IMR-90 (cell line): ENCODE data around the gene FOXP4. TPM values are rescaled to one million over a fixed set of nuclear protein-coding genes. Genes with fewer than 3 reads are reported as not detected.

Experiments used
- ATAC-seq: fragments of 200-7000 bp; cut with Tn5 transposase; 2 replicates; pipeline ENCODE4 v1.9.1; 2020; ENCODE audit warnings: low read depth, mild to moderate bottlenecking, moderate library complexity
- BruUV-seq: library from RNA; stranded (reverse); fragments of 400-500 nt; replicated peaks from 2 replicates; lab custom pipeline; 2021; lab: Mats Ljungman, UMichigan
- CTCF ChIA-PET: fragments of 300-600 bp; formaldehyde crosslinking; extraction: SDS; loops from one replicate; lab custom pipeline; 2021; ENCODE audit warnings: antibody characterized with exemption; lab: Yijun Ruan, JAX
- POLR2A ChIA-PET: fragments of 300-600 bp; sonication (Branson Sonifier 250); formaldehyde crosslinking; loops from one replicate; lab custom pipeline; 2022; ENCODE audit warnings: antibody characterized with exemption; ENCODE audit not compliant: unreplicated experiment; lab: Charles Lee
- DNase-seq: peaks from one replicate; pipeline ENCODE4 v3.0.0; 2013
- H2AFZ ChIP-seq: replicated peaks from 2 replicates; pipeline ENCODE3; 2013; ENCODE audit warnings: low read length, mild to moderate bottlenecking; ENCODE audit not compliant: poor library complexity
- H2AK5ac ChIP-seq: 2 replicates; pipeline ENCODE4 v1.6.1; 2013; ENCODE audit warnings: low read depth, low read length, inconsistent platforms
- H2AK9ac ChIP-seq: replicated peaks from 2 replicates; pipeline ENCODE3; 2013; ENCODE audit warnings: mild to moderate bottlenecking, low read depth, low read length, moderate library complexity; ENCODE audit not compliant: poor library complexity
- H2BK120ac ChIP-seq: 2 replicates; pipeline ENCODE4 v1.6.1; 2013; ENCODE audit warnings: low read depth, low read length, inconsistent platforms
- H2BK15ac ChIP-seq: 3 replicates; pipeline ENCODE4 v1.6.1; 2013; ENCODE audit warnings: low read depth, low read length, inconsistent platforms
- H2BK20ac ChIP-seq: 2 replicates; pipeline ENCODE4 v1.6.1; 2013; ENCODE audit warnings: low read depth, mild to moderate bottlenecking, inconsistent platforms, low read length, moderate library complexity
- H2BK5ac ChIP-seq: 2 replicates; pipeline ENCODE4 v1.6.1; 2013; ENCODE audit warnings: mild to moderate bottlenecking, low read depth, low read length, inconsistent platforms; ENCODE audit not compliant: poor library complexity, severe bottlenecking
- H3K14ac ChIP-seq: replicated peaks from 2 replicates; pipeline ENCODE4 v1.6.1; 2013; ENCODE audit warnings: low read depth, low read length, inconsistent platforms
- H3K18ac ChIP-seq: 2 replicates; pipeline ENCODE4 v1.6.1; 2013; ENCODE audit warnings: low read depth, low read length, control low read depth
- H3K23ac ChIP-seq: 2 replicates; pipeline ENCODE4 v1.6.1; 2013; ENCODE audit warnings: low read depth, low read length, inconsistent platforms
- H3K27ac ChIP-seq: 2 replicates; pipeline ENCODE4 v1.5.1; 2013; ENCODE audit warnings: mild to moderate bottlenecking, control low read depth, low read length; ENCODE audit not compliant: insufficient read depth
- H3K27me3 ChIP-seq: 2 replicates; pipeline ENCODE4 v1.6.1; 2013; ENCODE audit warnings: low read length; ENCODE audit not compliant: control insufficient read depth, insufficient read depth
- H3K36me3 ChIP-seq: 2 replicates; pipeline ENCODE4 v1.6.1; 2013; ENCODE audit warnings: low read length, mixed read lengths; ENCODE audit not compliant: control insufficient read depth, insufficient read depth
- H3K4ac ChIP-seq: 2 replicates; pipeline ENCODE4 v1.6.1; 2013; ENCODE audit warnings: low read depth, low read length, inconsistent platforms
- H3K4me1 ChIP-seq: 2 replicates; pipeline ENCODE4 v1.6.1; 2013; ENCODE audit warnings: low read length, mixed read lengths; ENCODE audit not compliant: control insufficient read depth, insufficient read depth
- H3K4me2 ChIP-seq: 2 replicates; pipeline ENCODE4 v1.6.1; 2013; ENCODE audit warnings: low read depth, mild to moderate bottlenecking, control low read depth, low read length, moderate library complexity
- H3K4me3 ChIP-seq: 2 replicates; pipeline ENCODE4 v1.5.1; 2013; ENCODE audit warnings: low read depth, mild to moderate bottlenecking, control low read depth, low read length, moderate library complexity; ENCODE audit not compliant: insufficient read depth
- H3K56ac ChIP-seq: 2 replicates; pipeline ENCODE4 v1.6.1; 2013; ENCODE audit warnings: low read length, inconsistent platforms; ENCODE audit not compliant: insufficient read depth; ENCODE audit errors: extremely low read depth
- H3K79me1 ChIP-seq, 2 experiments: 2 replicates each; pipeline ENCODE4 v1.6.1; 2013; ENCODE audit warnings: low read length in 2 of 2, inconsistent platforms in 1 of 2, low read depth in 1 of 2
- H3K9ac ChIP-seq: 2 replicates; pipeline ENCODE4 v1.6.1; 2013; ENCODE audit warnings: low read depth, low read length, control low read depth
- H3K9me1 ChIP-seq: 2 replicates; pipeline ENCODE4 v1.6.1; 2013; ENCODE audit warnings: low read length, inconsistent platforms; ENCODE audit not compliant: insufficient read depth
- H3K9me3 ChIP-seq: 2 replicates; pipeline ENCODE4 v1.6.1; 2013; ENCODE audit warnings: low read length; ENCODE audit not compliant: control insufficient read depth, insufficient read depth
- H4K20me1 ChIP-seq: 2 replicates; pipeline ENCODE4 v1.6.1; 2013; ENCODE audit warnings: low read length, inconsistent platforms; ENCODE audit not compliant: insufficient read depth
- H4K5ac ChIP-seq: 2 replicates; pipeline ENCODE4 v1.6.1; 2013; ENCODE audit warnings: mild to moderate bottlenecking, low read depth, low read length, control low read depth
- H4K8ac ChIP-seq, 2 experiments: 2 replicates each; pipeline ENCODE4 v1.6.1; 2013; ENCODE audit warnings: low read depth in 2 of 2, low read length in 2 of 2, control low read depth in 1 of 2, inconsistent platforms in 1 of 2
- H4K91ac ChIP-seq: 2 replicates; pipeline ENCODE4 v1.6.1; 2013; ENCODE audit warnings: low read depth, low read length, inconsistent platforms; ENCODE audit not compliant: insufficient read depth
- CEBPB ChIP-seq: IDR thresholded peaks from 2 replicates; pipeline ENCODE4 v1.6.1; 2012; ENCODE audit warnings: low read depth, low read length, improper control_type of control experiment
- MAFK ChIP-seq: IDR thresholded peaks from 2 replicates; pipeline ENCODE4 v1.6.1; 2012; ENCODE audit warnings: low read depth, low read length, improper control_type of control experiment
- MAZ ChIP-seq: IDR thresholded peaks from 2 replicates; pipeline ENCODE4 v1.6.1; 2012; ENCODE audit warnings: low read depth, mild to moderate bottlenecking, low read length, improper control_type of control experiment, moderate library complexity, borderline replicate concordance
- MXI1 ChIP-seq: IDR thresholded peaks from 2 replicates; pipeline ENCODE4 v1.6.1; 2012; ENCODE audit warnings: low read depth, mild to moderate bottlenecking, low read length, moderate library complexity, borderline replicate concordance
- POLR2A ChIP-seq: IDR thresholded peaks from 2 replicates; pipeline ENCODE4 v1.6.1; 2012; ENCODE audit warnings: mild to moderate bottlenecking, low read depth, low read length
- RAD21 ChIP-seq: IDR thresholded peaks from 2 replicates; pipeline ENCODE4 v1.6.1; 2012; ENCODE audit warnings: low read length, improper control_type of control experiment
- RFX5 ChIP-seq: IDR thresholded peaks from 2 replicates; pipeline ENCODE4 v1.8.0; 2012; ENCODE audit warnings: low read depth, mild to moderate bottlenecking, low read length, moderate library complexity
- WGBS, 2 experiments: methylation state at CpG; one replicate each; pipeline versions ENCODE4 v1.1.5 to v1.1.7; 2013; ENCODE audit warnings: missing lambda C conversion rate in 2 of 2; ENCODE audit not compliant: insufficient read length in 1 of 2; ENCODE audit errors: extremely low coverage in 2 of 2; 5-methylcytosine and 5-hydroxymethylcytosine counted together
- dilution Hi-C: fragments of 300-500 bp; cut with HindIII; formaldehyde crosslinking; loops from one replicate; pipeline ENCODE4 v1.14.3; 2018; ENCODE audit warnings: low sequenced_read_pairs; ENCODE audit not compliant: unreplicated experiment
- in situ Hi-C: fragments of 300-500 bp; cut with MboI; formaldehyde crosslinking; loops from 3 replicates; pipeline ENCODE4 v1.14.3; 2019; ENCODE audit warnings: low sequenced_read_pairs, inconsistent platforms, mixed read lengths
- intact Hi-C: fragments of 100-400 bp; cut with micrococcal nuclease; formaldehyde crosslinking; loops from 2 replicates; pipeline ENCODE4 v1.10.0; 2022
- polyA plus RNA-seq, 3 experiments: library from polyadenylated mRNA; depleted of rRNA; stranded (reverse); fragments of >200 nt; gene quantifications; 2 replicates each; pipeline ENCODE4 v1.2.3, GENCODE V29; 2012; ENCODE audit warnings: low replicate concordance in 1 of 3
- total RNA-seq: library from RNA; depleted of rRNA; stranded (reverse); fragments of >200 nt; gene quantifications from 2 replicates; pipeline ENCODE4 v1.2.3, GENCODE V29; 2012
- TF ChIP-seq, protein P1 (sequence below): fragments of 150-350 bp; IDR thresholded peaks from 2 replicates; pipeline ENCODE4 v1.6.1; 2016; ENCODE audit warnings: low read depth, mild to moderate bottlenecking, low read length, moderate library complexity, borderline replicate concordance
- TF ChIP-seq, protein P2 (sequence below): fragments of 150-350 bp; IDR thresholded peaks from 2 replicates; pipeline ENCODE4 v1.6.1; 2017; ENCODE audit warnings: mild to moderate bottlenecking, antibody characterized with exemption, low read length, low read depth

The FOXP4 gene
- total and polyA plus RNA-seq, 2 of the 4 experiments (the other 2 are of a cell fraction): 0.72 to 9.5 TPM

DNA sequence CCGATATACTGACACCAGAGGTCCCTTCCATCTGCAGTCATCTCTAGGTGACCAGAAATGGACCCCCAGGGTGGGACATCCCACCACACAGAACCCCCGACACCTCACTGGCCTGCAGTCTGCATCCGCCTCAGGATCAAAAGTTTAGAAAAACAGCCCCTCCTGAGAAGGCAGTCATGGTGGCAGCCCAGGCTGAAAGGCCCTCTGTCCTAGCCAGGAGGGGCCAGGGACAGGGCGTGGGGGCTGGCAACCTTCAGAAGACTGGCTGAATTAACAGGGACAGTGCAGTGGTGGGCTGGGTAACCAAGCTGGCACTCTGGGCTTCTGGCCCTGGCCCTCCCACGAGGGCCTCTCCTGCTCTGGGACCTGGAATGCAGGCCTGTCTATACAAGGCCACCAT lies 57.8 kb downstream of the FOXP4 start (continued):
- TF ChIP-seq CEBPB: no peak
- no peak for TF ChIP-seq RAD21

DNA sequence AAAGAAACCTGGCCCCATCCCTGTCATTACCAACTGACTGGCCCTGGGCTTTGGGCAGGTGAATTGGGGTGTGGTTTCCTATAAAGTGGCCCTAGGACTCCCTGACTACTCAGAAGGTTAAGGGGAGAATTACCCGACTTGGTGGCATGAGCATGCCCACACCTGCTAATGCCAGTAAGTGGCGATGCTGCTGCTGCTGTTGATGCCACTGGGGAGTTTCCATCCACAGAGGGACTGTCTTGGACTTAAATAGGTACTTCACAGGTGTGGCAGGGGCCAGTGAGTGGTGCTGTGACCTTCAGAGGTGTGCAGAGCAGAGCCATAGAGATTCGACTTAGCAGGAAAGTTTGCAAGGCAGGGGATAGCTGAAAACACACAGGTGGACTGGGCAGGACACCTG lies 59.5 kb downstream of the FOXP4 start:
- H3K79me1 ChIP-seq: no peaks in the 10 kb centered on the region
- no peak for DNase-seq
- no peak overlapping the region for H3K56ac ChIP-seq
- H2BK120ac ChIP-seq: no peak overlapping the region
- H3K14ac ChIP-seq: no peak overlapping the region
- H3K9me1 ChIP-seq: no peaks in the 10 kb centered on the region
- 56% methylated on average over 2 of the region's 3 CpGs; no CpG with 5 or more reads in 1 of the 2 experiments for WGBS, 2 experiments
- no peak overlapping the region for H2BK15ac ChIP-seq
- no peak overlapping the region for H2AFZ ChIP-seq
- no peak overlapping the region for H3K27ac ChIP-seq
- H4K91ac ChIP-seq: no peak overlapping the region
- H2AK5ac ChIP-seq: no peak overlapping the region
- H3K4me3 ChIP-seq: no peak overlapping the region
- no peaks in the 10 kb centered on the region for H3K9me3 ChIP-seq
- intact Hi-C loops (no loop called here), in situ Hi-C loops (no loop called here), dilution Hi-C loops (no loop called here)
- H3K4me1 ChIP-seq: no peaks in the 10 kb centered on the region
- no peak overlapping the region for H2BK5ac ChIP-seq
- CTCF ChIA-PET: no interaction called here
- H3K36me3 ChIP-seq: no peaks in the 10 kb centered on the region
- no peak overlapping the region for H3K9ac ChIP-seq
- TF ChIP-seq, protein P1, sequence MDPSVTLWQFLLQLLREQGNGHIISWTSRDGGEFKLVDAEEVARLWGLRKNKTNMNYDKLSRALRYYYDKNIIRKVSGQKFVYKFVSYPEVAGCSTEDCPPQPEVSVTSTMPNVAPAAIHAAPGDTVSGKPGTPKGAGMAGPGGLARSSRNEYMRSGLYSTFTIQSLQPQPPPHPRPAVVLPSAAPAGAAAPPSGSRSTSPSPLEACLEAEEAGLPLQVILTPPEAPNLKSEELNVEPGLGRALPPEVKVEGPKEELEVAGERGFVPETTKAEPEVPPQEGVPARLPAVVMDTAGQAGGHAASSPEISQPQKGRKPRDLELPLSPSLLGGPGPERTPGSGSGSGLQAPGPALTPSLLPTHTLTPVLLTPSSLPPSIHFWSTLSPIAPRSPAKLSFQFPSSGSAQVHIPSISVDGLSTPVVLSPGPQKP: no peak
- TF ChIP-seq, protein P2, sequence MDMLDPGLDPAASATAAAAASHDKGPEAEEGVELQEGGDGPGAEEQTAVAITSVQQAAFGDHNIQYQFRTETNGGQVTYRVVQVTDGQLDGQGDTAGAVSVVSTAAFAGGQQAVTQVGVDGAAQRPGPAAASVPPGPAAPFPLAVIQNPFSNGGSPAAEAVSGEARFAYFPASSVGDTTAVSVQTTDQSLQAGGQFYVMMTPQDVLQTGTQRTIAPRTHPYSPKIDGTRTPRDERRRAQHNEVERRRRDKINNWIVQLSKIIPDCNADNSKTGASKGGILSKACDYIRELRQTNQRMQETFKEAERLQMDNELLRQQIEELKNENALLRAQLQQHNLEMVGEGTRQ: no peak
- TF ChIP-seq RAD21 (no peak), MAFK (no peak), CEBPB (no peak), POLR2A (no peak), MXI1 (no peak), MAZ (no peak), RFX5 (no peak)
- H3K4me2 ChIP-seq: no peak overlapping the region
- POLR2A ChIA-PET: interaction anchor here (0.7 kb wide), 1 partner anchor 73 kb away, joined by 7 read pairs; no protein-coding TSS in a partner anchor
- H3K23ac ChIP-seq: no peak overlapping the region
- no peak for ATAC-seq
- no peak overlapping the region for H3K4ac ChIP-seq
- H3K27me3 ChIP-seq: peaks cover 2% of the 10 kb centered on the region; the same call in 1 of the 2 replicates
- no peaks in the 10 kb centered on the region for H4K20me1 ChIP-seq
- H4K5ac ChIP-seq: no peak overlapping the region
- BruUV-seq: no TSS peak
- H2AK9ac ChIP-seq: no peak overlapping the region
- no peak overlapping the region for H3K18ac ChIP-seq
- no peak overlapping the region for H2BK20ac ChIP-seq
- H4K8ac ChIP-seq: no peak overlapping the region
